ENCODE results near the gene ADGRL3. TPM values are rescaled to one million over a fixed set of nuclear protein-coding genes. Genes with fewer than 3 reads are reported as not detected.
A peak's percentile ranks its signal among the peaks of the same experiment; 100 is the strongest.
"Not testable (repeated sequence)": the region's sequence is repeated elsewhere in the genome, so short reads cannot be mapped to it uniquely, and the experiment has no call there.

ADGRL3 gene
- polyA plus RNA-seq, 4 donors: 24.3 to 28.6 (median 27.0) TPM

DNA sequence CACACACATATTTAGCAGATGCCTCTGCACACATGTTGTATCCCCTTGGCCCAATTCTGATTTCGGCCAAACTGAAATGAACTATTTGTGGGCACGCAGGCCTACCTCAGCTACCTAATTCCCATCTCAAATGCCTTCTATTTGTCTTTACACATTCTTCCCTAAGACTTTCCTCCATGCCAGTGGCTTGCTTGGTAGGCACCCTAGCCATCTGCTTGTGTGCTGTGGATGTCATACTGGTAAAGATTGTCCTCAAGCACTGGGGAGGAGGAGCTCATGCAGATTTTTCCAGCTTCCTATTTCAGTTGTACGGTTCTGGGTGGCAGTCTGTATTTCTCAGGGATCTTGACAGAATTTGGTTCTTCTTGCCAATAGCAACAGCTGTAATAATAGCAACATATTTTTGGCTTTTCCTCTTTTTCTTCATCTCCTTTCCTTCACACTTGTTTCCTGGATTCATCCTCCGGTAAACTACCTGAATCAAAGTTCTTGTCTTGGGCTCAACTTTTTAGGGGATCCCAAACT is 514.3 kb downstream of the ADGRL3 start:
- peak in 1 of 4 donors; percentile 9 for DNase-seq (ENCODE audit: low read depth in 4 of 4, low spot score in 3 of 4)

DNA sequence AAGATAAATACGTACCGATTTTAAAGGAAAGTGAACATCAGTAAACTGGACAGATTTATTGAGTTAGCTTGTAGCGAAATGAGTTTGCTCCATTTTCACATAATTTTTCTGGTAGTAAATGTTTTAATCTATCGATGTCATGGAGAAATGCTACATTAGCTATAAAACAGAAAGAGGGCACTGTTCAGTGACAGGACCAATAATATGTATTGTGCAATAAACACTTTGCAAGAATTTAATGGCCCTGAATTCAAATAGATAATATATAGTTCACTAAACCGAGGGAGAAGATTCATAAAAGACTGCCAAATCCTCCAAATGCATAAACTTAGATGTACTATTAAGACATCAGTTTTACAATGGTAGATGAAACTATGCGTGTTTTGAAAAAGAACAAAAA is 516.3 kb downstream of the ADGRL3 start:
- DNase-seq (ENCODE audit: low read depth in 4 of 4, low spot score in 3 of 4): no peak

DNA sequence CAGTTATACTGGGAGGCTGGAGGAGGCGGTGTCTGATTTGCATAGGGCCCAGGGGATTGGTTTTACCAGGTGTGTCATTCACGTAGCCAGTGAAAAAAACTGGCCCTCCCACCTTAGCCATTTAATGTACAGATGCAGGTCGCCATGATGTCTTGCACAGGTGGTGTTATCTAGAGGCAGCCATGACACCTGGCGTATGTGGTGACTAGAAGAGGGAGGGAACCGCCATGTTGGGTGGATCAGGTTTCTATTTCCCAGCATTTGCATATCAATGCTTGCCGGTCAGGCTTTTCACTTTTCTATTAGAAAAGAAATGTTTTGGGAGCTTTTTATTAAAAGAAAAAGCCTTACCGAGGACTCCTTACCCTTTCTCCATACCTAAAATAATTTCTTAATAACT is 523.4 kb downstream of the ADGRL3 start:
- DNase-seq (ENCODE audit: low read depth in 4 of 4, low spot score in 3 of 4): no peak

DNA sequence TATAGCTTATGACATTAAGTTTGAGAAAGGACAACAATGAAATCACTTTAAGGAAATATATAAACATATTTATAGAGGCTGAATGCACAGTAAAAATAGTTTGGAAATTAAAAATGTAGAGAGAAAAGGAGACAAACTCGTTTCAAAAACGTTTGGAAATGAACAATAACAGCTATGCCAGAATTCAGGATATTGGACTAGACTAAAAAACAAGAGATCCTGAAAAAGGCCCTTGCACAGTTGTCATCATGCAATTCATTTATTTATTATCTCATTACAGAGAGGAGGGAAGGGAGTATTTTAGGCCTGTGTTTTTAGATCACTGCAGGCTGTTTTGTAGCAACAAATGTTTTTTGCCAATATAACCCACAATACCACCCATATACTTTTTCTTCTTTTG is 527.2 kb downstream of the ADGRL3 start:
- DNase-seq (ENCODE audit: low read depth in 4 of 4, low spot score in 3 of 4): no peak

DNA sequence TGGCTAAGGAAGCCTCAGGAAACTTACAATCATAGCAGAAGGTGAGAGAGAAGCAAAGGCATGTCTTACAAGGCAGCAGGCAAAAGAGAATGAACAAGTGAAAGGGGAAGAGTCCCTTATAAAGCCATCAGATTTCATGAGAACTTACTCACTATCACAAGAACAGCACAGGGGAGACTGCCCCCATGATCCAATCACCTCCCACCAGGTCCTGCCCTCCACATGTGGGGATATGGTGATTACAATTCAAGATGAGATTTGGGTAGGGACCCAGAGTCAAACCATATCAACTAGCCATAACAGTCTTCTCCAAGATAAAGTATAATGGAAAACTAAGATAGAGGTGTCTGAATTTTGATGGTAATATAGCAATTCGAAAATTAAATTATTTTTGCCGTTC is 534.3 kb downstream of the ADGRL3 start:
- DNase-seq (ENCODE audit: low read depth in 4 of 4, low spot score in 3 of 4): no peak

DNA sequence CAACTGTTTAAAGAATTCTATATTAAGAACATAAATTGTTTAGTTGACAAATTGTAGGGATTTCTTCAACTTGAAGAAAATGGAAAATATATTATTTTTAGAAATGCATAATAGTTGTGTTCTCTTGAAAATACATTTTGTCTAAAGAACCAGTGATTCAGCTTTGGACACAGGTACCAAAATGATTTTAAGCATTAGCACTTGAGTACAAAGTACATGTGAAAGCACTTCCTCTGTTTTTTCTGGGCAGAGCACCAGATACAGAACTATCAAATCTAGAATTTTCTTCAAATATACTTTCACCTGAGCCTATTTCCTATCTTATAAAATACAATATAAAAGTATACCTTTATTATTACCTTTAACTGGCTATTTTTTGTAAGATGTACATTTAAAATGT is 539.8 kb downstream of the ADGRL3 start:
- no peak for DNase-seq (ENCODE audit: low read depth in 4 of 4, low spot score in 3 of 4)

DNA sequence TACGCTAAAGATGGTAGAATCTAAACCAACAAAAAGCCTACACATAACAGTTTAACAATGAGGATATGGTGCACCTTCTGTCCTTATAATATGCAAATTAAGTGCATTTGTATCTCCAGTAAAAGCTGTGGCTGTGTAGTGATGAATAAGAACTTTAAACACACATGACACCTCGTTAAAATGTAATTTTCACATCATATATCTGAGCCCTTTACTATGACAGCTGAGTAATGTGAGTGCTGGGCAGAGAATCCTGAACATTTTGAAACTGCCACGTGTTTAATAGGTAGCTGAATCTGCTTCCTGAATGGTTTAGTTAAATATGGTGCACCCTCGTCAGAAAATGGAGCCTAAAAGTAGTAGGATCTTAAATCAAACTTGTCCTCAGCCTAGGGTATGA is 540.8 kb downstream of the ADGRL3 start:
- no peak for DNase-seq (ENCODE audit: low read depth in 4 of 4, low spot score in 3 of 4)

DNA sequence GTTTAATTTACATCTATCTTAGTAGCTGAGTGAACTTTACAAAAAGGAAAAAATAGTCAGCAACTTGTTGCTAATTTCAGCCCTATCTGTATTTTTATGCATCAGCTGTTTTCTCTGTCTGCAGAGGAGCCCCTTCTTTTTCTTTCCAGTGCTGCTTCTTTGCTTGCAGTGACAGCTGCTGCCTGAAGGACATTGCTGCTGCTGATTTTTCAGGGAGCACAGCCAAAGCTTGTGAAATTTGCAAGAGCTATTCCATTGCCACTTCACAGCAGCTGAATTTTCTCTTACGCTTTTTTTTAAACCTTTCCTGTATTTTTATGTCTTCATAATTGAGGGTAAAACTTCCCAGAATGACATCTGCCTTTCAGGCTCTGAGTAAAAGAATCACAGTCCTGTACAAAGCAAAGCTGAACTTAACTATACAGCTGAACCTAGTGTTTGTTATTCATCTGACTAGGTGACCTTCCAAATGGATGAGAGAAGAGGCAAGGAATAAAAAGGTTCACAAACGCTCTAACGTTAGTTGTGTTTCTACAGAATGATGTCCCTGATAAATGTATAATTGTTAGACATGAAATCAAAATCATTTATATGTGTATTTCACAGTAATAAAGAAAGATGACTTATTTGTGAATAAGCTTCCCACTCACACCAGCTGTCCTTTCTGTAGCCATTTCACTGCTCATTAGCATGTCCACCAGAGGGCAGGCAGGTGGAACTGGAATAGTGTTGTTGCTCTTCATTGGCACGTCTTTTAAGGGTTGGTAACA is 541.4 kb downstream of the ADGRL3 start:
- DNase-seq (ENCODE audit: low read depth in 4 of 4, low spot score in 3 of 4): peak in 3 of 4 donors; percentile 25 to 40 (median 35)

DNA sequence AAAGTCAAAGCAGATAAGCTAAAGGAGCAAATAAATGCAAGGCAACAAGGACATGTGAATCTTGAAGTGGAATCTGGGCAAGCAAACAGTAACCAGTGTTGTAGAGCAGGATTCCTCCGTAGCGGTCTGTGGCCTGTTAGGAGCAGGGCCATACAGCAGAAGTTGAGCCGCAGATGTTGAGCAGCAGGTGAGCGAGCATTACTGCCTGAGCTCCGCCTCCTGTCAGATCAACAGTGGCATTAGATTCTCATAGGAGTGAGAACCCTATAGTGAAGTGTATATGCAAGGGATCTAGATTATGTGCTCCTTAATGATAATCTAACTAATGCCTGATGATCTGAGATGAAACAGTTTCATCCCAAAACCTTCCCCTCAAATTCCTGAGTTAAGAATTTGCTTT is 550.7 kb downstream of the ADGRL3 start:
- no peak for DNase-seq (ENCODE audit: low read depth in 4 of 4, low spot score in 3 of 4)

DNA sequence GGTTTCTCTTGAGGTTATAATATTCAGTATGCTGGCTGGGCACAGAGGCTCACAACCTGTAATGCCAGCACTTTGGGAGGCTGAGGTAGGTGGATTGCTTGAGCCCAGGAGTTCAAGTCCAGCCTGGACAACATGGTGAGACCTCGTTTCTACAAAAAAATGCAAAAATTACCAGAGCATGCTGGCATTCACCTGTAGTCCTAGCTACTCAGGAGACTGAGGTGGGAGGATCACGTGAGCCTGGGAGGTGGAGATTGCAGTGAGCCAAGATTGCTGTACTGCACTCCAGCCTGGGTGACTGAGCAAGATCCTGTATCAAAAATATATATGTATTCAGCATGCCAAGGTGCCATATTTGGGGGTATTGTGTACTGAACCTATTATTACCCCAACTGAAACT is 552.5 kb downstream of the ADGRL3 start:
- no peak for DNase-seq (ENCODE audit: low read depth in 4 of 4, low spot score in 3 of 4)

DNA sequence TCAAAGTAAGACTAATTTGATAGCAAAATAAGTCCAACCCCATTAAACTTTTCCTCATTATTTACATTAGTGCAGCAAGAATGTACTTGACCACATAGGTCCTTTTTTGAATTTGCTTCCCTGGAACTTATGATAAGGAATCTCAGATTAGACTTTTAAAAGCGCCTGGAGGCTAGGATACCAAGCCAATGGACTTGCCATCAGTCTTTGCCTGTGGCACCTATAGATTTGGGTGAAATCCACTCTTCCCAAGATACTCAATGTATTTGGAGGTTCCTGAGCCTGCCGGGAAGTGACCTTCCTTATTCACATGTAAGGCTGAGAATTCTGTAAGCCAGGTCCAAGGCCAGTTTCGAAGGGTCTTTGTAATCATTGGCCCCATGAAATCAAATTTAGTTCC is 553.6 kb downstream of the ADGRL3 start:
- no peak for DNase-seq (ENCODE audit: low read depth in 4 of 4, low spot score in 3 of 4)

DNA sequence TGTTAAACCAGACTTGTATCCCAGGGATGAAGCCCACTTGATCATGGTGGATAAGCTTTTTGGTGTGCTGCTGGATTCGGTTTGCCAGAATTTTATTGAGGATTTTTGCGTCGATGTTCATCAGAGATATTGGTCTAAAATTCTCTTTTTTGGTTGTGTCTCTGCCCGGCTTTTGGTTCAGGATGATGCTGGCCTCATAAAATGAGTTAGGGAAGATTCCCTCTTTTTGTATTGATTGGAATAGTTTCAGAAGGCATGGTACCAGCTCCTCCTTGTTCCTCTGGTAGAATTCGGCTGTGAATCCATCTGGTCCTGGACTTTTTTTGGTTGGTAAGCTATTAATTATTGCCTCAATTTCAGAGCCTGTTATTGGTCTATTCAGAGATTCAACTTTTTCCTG is 556.8 kb downstream of the ADGRL3 start:
- DNase-seq (ENCODE audit: low read depth in 4 of 4, low spot score in 3 of 4): not testable (repeated sequence)

DNA sequence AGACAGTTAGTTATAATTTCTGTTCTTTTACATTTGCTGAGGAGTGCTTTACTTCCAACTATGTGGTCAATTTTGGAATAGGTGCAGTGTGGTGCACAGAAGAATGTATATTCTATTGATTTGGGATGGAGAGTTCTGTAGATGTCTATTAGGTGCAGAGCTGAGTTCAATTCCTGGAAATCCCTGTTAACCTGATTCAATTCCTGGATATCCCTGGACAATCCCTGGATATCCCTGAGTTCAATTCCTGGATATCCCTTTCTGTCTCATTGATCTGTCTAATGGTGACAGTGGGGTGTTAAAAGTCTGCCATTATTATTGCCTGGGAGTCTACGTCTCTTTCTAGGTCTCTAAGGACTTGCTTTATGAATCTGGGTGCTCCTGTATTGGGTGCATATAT is 557.9 kb downstream of the ADGRL3 start:
- not testable (repeated sequence) for DNase-seq (ENCODE audit: low read depth in 4 of 4, low spot score in 3 of 4)

DNA sequence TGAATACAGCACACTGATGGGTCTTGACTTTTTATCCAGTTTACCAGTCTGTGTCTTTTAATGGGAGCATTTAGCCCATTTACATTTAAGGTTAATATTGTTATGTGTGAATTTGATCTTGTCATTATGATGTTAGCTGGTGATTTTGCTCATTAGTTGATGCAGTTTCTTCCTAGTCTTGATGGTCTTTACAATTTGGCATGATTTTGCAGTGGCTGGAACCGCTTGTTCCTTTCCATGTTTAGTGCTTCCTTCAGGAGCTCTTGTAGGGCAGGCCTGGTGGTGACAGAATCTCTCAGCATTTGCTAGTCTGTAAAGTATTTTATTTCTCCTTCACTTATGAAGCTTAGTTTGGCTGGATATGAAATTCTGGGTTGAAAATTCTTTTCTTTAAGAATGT is 558.5 kb downstream of the ADGRL3 start:
- DNase-seq (ENCODE audit: low read depth in 4 of 4, low spot score in 3 of 4): not testable (repeated sequence)

DNA sequence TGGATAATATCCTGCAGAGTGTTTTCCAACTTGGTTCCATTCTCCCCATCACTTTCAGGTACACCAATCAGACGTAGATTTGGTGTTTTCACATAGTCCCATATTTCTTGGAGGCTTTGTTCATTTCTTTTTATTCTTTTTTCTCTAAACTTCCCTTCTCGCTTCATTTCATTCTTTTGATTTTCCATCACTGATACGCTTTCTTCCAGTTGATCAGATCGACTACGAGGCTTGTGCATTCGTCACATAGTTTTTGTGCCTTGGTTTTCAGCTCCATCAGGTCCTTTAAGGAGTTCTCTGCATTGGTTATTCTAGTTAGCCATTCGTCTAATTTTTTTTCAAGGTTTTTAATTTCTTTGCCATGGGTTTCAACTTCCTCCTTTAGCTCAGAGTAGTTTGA is 559.1 kb downstream of the ADGRL3 start:
- DNase-seq (ENCODE audit: low read depth in 4 of 4, low spot score in 3 of 4): not testable (repeated sequence)

DNA sequence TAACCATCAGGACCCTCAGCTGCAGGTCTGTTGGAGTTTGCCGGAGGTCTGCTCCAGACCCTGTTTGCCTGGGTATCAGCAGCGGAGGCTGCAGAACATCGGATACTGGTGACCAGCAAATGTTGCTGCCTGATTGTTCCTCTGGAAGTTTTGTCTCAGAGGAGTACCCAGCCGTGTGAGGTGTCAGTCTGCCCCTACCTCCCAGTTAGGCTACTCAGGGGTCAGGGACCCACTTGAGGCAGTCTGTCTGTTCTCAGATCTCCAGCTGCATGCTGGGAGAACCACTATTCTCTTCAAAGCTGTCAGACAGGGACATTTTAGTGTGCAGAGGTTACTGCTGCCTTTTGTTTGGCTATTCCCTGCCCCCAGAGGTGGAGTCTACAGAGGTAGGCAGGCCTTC is 559.8 kb downstream of the ADGRL3 start:
- DNase-seq (ENCODE audit: low read depth in 4 of 4, low spot score in 3 of 4): not testable (repeated sequence)

DNA sequence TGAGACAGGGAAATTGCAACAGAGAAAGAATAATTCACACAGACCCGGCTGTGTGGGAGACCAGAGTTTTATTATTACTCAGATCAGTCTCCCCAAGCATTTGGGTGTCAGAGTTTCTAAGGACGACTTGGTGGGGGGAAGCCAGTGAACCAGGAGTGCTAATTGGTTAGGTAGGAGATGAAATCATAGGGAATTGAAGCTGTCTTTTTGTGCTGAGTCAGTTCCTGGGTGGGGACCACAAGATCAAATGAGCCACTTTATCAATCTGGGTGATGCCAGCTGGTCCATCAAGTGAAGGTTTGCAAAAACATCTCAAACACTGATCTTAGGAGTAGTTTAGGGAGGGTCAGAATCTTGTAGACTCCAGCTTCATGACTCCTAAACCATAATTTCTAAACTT is 560.7 kb downstream of the ADGRL3 start:
- DNase-seq (ENCODE audit: low read depth in 4 of 4, low spot score in 3 of 4): no peak

DNA sequence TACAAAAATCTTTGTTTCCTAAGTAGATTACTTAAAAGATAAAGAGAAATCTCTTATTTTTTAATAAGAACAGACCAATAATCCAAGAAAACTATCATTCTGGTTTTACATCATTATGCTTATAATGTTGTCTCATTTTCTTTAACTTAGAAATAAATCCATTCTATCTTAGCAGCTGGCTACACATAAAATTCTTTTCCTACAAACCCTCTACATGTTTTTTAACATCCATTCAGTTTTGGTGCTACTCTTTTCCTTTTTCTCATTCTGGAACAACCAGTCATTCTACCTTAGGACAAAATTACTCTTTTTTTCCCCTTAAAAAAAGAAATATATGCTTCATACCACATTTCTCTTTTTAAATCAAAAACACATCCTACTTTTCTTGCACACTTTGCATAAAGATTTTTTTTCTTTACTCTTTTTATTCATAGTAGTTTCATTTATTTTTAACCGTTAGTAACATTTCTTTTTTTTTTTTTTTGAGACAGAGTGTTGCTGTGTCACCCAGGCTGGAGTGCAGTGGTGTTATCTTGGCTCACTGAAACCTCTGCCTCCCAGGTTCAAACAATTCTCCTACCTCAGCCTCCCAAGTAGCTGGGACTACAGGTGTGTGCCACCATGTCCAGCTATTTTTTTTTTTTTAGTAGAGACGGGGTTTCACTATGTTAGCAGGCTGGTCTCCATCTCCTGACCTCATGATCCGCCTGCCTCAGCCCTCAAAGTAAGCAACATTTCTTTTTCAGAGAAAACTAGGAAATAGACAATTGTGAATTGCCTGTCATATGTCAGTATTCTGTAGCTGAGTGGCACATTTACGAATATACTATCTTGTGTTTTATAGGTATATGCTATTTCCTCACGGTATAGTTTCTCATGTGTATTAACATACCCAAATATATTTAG is 562.8 kb downstream of the ADGRL3 start:
- no peak for DNase-seq (ENCODE audit: low read depth in 4 of 4, low spot score in 3 of 4)

DNA sequence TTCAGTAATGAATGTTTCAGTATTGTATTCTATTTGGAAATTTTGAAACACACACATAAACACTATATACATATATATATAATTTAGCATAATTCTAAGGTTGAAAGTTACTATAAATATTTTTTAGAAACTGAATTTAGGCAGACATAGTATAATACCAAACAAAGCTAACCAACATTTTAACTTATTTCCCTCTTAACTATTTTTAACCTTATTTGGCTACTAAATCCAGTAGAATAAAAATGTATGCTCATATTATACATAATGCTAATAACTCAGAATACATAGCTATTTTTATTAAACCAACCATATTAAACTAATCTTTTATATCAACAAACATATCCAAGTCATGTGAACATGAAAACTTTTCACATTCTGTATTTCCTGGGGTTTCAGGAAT is 563.6 kb downstream of the ADGRL3 start:
- DNase-seq (ENCODE audit: low read depth in 4 of 4, low spot score in 3 of 4): no peak

DNA sequence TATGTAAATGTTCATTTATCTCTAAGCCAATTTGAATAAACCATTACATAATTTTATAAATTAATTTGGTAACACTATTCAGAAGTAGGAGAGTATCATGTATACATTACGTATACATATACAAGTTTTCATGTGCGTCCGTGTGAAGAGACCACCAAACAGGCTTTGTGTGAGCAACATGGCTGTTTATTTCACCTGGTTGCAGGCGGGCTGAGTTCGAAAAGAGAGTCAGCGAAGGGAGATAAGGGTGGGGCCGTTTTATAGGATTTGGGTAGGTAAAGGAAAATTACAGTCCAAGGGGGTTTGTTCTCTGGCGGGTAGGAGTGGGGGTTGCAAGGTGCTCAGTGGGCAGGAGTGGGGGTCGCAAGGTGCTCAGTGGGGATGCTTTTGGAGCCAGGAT is 564.0 kb downstream of the ADGRL3 start:
- not testable (repeated sequence) for DNase-seq (ENCODE audit: low read depth in 4 of 4, low spot score in 3 of 4)

DNA sequence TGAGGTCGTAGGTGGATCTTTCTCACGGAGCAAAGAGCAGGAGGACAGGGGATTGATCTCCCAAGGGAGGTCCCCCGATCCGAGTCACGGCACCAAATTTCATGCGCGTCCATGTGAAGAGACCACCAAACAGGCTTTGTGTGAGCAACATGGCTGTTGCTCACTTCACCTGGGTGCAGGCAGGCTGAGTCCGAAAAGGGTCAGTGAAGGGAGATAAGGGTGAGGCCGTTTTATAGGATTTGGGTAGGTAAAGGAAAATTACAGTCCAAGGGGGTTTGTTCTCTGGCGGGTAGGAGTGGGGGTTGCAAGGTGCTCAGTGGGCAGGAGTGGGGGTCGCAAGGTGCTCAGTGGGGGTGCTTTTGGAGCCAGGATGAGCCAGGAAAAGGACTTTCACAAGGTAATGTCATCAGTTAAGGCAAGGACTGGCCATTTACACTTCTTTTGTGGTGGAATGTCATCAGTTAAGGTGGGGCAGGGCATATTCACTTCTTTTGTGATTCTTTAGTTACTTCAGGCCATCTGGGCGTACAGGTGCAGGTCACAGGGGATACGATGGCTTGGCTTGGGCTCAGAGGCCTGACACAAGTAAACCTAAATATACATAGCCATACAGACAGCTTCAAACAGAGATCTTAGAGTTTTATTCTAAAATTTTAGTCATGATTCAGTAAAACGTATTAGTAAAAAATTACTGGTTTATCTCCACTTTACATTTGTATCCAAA is 569.5 kb downstream of the ADGRL3 start:
- DNase-seq (ENCODE audit: low read depth in 4 of 4, low spot score in 3 of 4): not testable (repeated sequence)

Measured in right renal pelvis (tissue), 4 donors.